Epithelial cell of prostate (primary cell): ENCODE data around the gene FCER2.
"Not testable (repeated sequence)": the region's sequence is repeated elsewhere in the genome, so short reads cannot be mapped to it uniquely, and the experiment has no call there.

Source experiments
- DNase-seq: peaks from one replicate; pipeline ENCODE4 v3.0.0-alpha.2; 2011; ENCODE audit warnings: low read depth, low spot score
- H3K27ac ChIP-seq: fragments of 450-650 bp; 2 replicates; pipeline ENCODE4 v1.5.1; 2017; ENCODE audit warnings: mild to moderate bottlenecking

The FCER2 gene

GRCh38 chr19:7654401-7654800 lies 47.5 kb downstream of the FCER2 start:
- no peak for DNase-seq
- no peak overlapping the region for H3K27ac ChIP-seq

GRCh38 chr19:7652061-7652641 lies 49.8 kb downstream of the FCER2 start:
- peak overlapping the region; percentile 19 for H3K27ac ChIP-seq
- DNase-seq: peak; percentile 37

GRCh38 chr19:7650148-7650547 lies 51.8 kb downstream of the FCER2 start:
- DNase-seq: no peak

GRCh38 chr19:7648265-7649014 lies 53.5 kb downstream of the FCER2 start:
- DNase-seq: no peak
- H3K27ac ChIP-seq: no peak overlapping the region

More at GRCh38 chr19:7650148-7650547, 51.8 kb downstream of the FCER2 start:
- no peak overlapping the region for H3K27ac ChIP-seq

- H3K27ac ChIP-seq: no peak overlapping the region
- DNase-seq: no peak
Measured at GRCh38 chr19:7647156-7647555, 54.8 kb downstream of the FCER2 start.

GRCh38 chr19:7646426-7646700 lies 55.6 kb downstream of the FCER2 start:
- H3K27ac ChIP-seq: no peak overlapping the region
- DNase-seq: no peak

GRCh38 chr19:7645656-7646425 lies 56.1 kb downstream of the FCER2 start:
- H3K27ac ChIP-seq: no peak overlapping the region
- DNase-seq: no peak

- no peak for DNase-seq
- no peak overlapping the region for H3K27ac ChIP-seq
Measured at GRCh38 chr19:7645163-7645562, 56.8 kb downstream of the FCER2 start.

- no peak overlapping the region for H3K27ac ChIP-seq
Measured at GRCh38 chr19:7644550-7644877, 57.4 kb downstream of the FCER2 start.

GRCh38 chr19:7643629-7644549 lies 58.0 kb downstream of the FCER2 start:
- H3K27ac ChIP-seq: not testable (repeated sequence)

More at GRCh38 chr19:7644550-7644877, 57.4 kb downstream of the FCER2 start:
- no peak for DNase-seq

GRCh38 chr19:7643031-7643415 lies 58.9 kb downstream of the FCER2 start:
- H3K27ac ChIP-seq: no peak overlapping the region
- no peak for DNase-seq

More at GRCh38 chr19:7643629-7644549, 58.0 kb downstream of the FCER2 start:
- peak; percentile 36 for DNase-seq

- no peak for DNase-seq
- H3K27ac ChIP-seq: no peak overlapping the region
Measured at GRCh38 chr19:7642295-7643030, 59.5 kb downstream of the FCER2 start.

- no peak overlapping the region for H3K27ac ChIP-seq
- DNase-seq: no peak
Measured at GRCh38 chr19:7641290-7642276, 60.3 kb downstream of the FCER2 start.

- H3K27ac ChIP-seq: no peak overlapping the region
- DNase-seq: no peak
Measured at GRCh38 chr19:7640803-7641202, 61.1 kb downstream of the FCER2 start.

GRCh38 chr19:7639863-7640348 lies 62.0 kb downstream of the FCER2 start:
- H3K27ac ChIP-seq: no peak overlapping the region
- DNase-seq: no peak

- no peak for DNase-seq
- H3K27ac ChIP-seq: no peak overlapping the region
Measured at GRCh38 chr19:7638802-7639465, 63.0 kb downstream of the FCER2 start.
